Activated CD4-positive, alpha-beta T cell treated with anti-CD3 and anti-CD28 coated beads, Interleukin-2, amount 10 ng/mL, durations not matched to agents 7 days and 5 days (primary cell): Measurements from ENCODE around the gene IGFN1. TPM values are rescaled to one million over a fixed set of nuclear protein-coding genes. Genes with fewer than 3 reads are reported as not detected.
"Not testable (repeated sequence)": the region's sequence is repeated elsewhere in the genome, so short reads cannot be mapped to it uniquely, and the experiment has no call there.

Experiments
- CTCF ChIA-PET: fragments of 350-600 bp; sonication (Branson Sonifier 250); formaldehyde crosslinking; loops from one replicate; lab custom pipeline; 2021; ENCODE audit warnings: antibody characterized with exemption; lab: Charles Lee
- POLR2A ChIA-PET: fragments of 350-600 bp; sonication (Branson Sonifier 250); formaldehyde crosslinking; loops from one replicate; lab custom pipeline; 2021; ENCODE audit warnings: antibody characterized with exemption; lab: Charles Lee
- DNase-seq: peaks from one replicate; pipeline ENCODE4 v3.0.0-alpha.2; 2020
- H3K27ac Mint-ChIP-seq: one replicate; pipeline ENCODE4 v1.8.0; 2021; ENCODE audit warnings: mild to moderate bottlenecking, moderate library complexity, mixed read lengths
- H3K27me3 Mint-ChIP-seq: one replicate; pipeline ENCODE4 v1.8.0; 2021; ENCODE audit warnings: mixed read lengths
- H3K36me3 Mint-ChIP-seq: one replicate; pipeline ENCODE4 v1.8.0; 2021; ENCODE audit warnings: low read depth, mixed read lengths
- H3K4me1 Mint-ChIP-seq: one replicate; pipeline ENCODE4 v1.8.0; 2021; ENCODE audit warnings: mixed read lengths
- H3K4me3 Mint-ChIP-seq: one replicate; pipeline ENCODE4 v1.8.0; 2021; ENCODE audit warnings: mild to moderate bottlenecking, moderate library complexity, mixed read lengths
- H3K9me3 Mint-ChIP-seq: one replicate; pipeline ENCODE4 v1.8.0; 2021; ENCODE audit warnings: mixed read lengths
- total RNA-seq, 2 experiments: library from RNA; stranded (reverse); gene quantifications; one replicate each; pipeline ENCODE4 v1.2.3, GENCODE V29; 2021

Gene IGFN1
- total RNA-seq, 2 experiments from 2014 or later = not detected

GRCh38 chr1:201149400-201149799, 41.2 kb upstream of the IGFN1 start:
- DNase-seq = peak; percentile 22
- Mint-ChIP-seq H3K27me3 (no peaks in the 10 kb centered on the region), H3K9me3 (no peaks in the 10 kb centered on the region), H3K4me3 (no peak overlapping the region), H3K4me1 (peaks cover 10% of the 10 kb centered on the region), H3K27ac (no peak overlapping the region), H3K36me3 (peaks cover 4% of the 10 kb centered on the region)
- ChIA-PET POLR2A (no interaction called here), CTCF (no interaction called here)

- Mint-ChIP-seq H3K9me3 (no peaks in the 10 kb centered on the region), H3K36me3 (peaks cover 2% of the 10 kb centered on the region)
These were observed 36.9 kb upstream of the IGFN1 start for GRCh38 chr1:201153474-201154388.

GRCh38 chr1:201154389-201155165, 36.0 kb upstream of the IGFN1 start, which contains the start of gene TMEM9:
TSS of gene TMEM9 (minus strand) at chr1:201154474. CDS start at chr1:201153923, 551 bp downstream.
- no peaks in the 10 kb centered on the region for H3K9me3 Mint-ChIP-seq
- peak within 1 kb of the TSS; percentile 84 for H3K4me3 Mint-ChIP-seq
- H3K4me1 Mint-ChIP-seq = peaks cover 15% of the 10 kb centered on the region
- DNase-seq = peak; percentile 98
- peaks cover 14% of the 10 kb centered on the region for H3K27me3 Mint-ChIP-seq
- POLR2A ChIA-PET = interaction anchor here (0.8 kb wide), 1 partner anchor 12 kb away, joined by 3 read pairs; no protein-coding TSS in a partner anchor
- H3K36me3 Mint-ChIP-seq = peaks cover under 1% of the 10 kb centered on the region
- H3K27ac Mint-ChIP-seq = peak within 1 kb of the TSS; percentile 87
- CTCF ChIA-PET = interaction anchor here (0.8 to 1.9 kb wide), 6 partner anchors 12 to 128 kb away, joined by 3 to 7 read pairs (median 4); no protein-coding TSS in a partner anchor

More at GRCh38 chr1:201153474-201154388, 36.9 kb upstream of the IGFN1 start:
- ChIA-PET CTCF (interaction anchor here (0.8 to 1.9 kb wide), 7 partner anchors 11 to 235 kb away, joined by 3 to 7 read pairs (median 3); no protein-coding TSS in a partner anchor), POLR2A (interaction anchor here (0.8 kb wide), 1 partner anchor 12 kb away, joined by 3 read pairs; no protein-coding TSS in a partner anchor)
- Mint-ChIP-seq H3K4me1 (peaks cover 15% of the 10 kb centered on the region), H3K27ac (peak overlapping the region; percentile 87), H3K4me3 (peak overlapping the region; percentile 84), H3K27me3 (peaks cover 14% of the 10 kb centered on the region)
- DNase-seq = no peak

DNA sequence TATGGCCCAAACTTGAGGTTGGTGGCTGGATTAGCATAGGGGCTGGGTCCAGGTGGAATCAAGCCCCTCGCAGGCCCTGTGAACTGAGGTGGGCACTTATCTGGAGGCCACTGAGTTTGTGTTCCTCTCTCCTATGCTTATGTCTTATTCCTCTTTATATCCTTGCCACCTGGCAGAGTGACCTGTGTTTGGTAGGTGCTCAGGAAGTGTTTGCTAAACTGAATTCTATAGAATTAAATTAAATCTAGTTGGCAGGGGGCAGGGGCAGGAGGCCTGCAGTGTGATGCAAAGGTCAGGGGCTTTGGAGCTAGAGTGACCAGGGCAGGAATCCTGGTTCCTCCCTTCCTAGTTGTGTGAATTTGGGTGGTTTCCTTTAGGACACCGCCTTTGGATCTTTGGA, 35.3 kb upstream of the IGFN1 start:
- peaks cover 16% of the 10 kb centered on the region for H3K27me3 Mint-ChIP-seq
- H3K4me1 Mint-ChIP-seq = peaks cover 15% of the 10 kb centered on the region
- H3K36me3 Mint-ChIP-seq = no peaks in the 10 kb centered on the region
- no peaks in the 10 kb centered on the region for H3K9me3 Mint-ChIP-seq
- H3K27ac Mint-ChIP-seq = no peak overlapping the region
- no peak overlapping the region for H3K4me3 Mint-ChIP-seq
- ChIA-PET POLR2A (no interaction called here), CTCF (no interaction called here)
- no peak for DNase-seq

- ChIA-PET CTCF (interaction anchor here (0.8 kb wide), 1 partner anchor 102 kb away, joined by 3 read pairs; no protein-coding TSS in a partner anchor), POLR2A (no interaction called here)
- Mint-ChIP-seq H3K4me1 (peaks cover 15% of the 10 kb centered on the region), H3K4me3 (no peak overlapping the region), H3K27ac (no peak overlapping the region), H3K27me3 (peaks cover 16% of the 10 kb centered on the region), H3K36me3 (no peaks in the 10 kb centered on the region), H3K9me3 (no peaks in the 10 kb centered on the region)
- no peak for DNase-seq
These were observed 34.3 kb upstream of the IGFN1 start for GRCh38 chr1:201156346-201156745.

GRCh38 chr1:201156819-201157218, 33.8 kb upstream of the IGFN1 start:
- no peak overlapping the region for H3K27ac Mint-ChIP-seq

GRCh38 chr1:201157949-201158348, 32.7 kb upstream of the IGFN1 start:
- Mint-ChIP-seq H3K27me3 (peaks cover 21% of the 10 kb centered on the region), H3K4me3 (no peak overlapping the region), H3K4me1 (peaks cover 13% of the 10 kb centered on the region), H3K9me3 (no peaks in the 10 kb centered on the region), H3K27ac (no peak overlapping the region), H3K36me3 (no peaks in the 10 kb centered on the region)
- POLR2A ChIA-PET = no interaction called here
- no peak for DNase-seq
- CTCF ChIA-PET = no interaction called here

More at GRCh38 chr1:201156819-201157218, 33.8 kb upstream of the IGFN1 start:
- DNase-seq = no peak
- Mint-ChIP-seq H3K27me3 (peaks cover 16% of the 10 kb centered on the region), H3K9me3 (no peaks in the 10 kb centered on the region), H3K4me3 (no peak overlapping the region), H3K4me1 (peaks cover 15% of the 10 kb centered on the region), H3K36me3 (no peaks in the 10 kb centered on the region)
- ChIA-PET POLR2A (no interaction called here), CTCF (interaction anchor here (0.8 kb wide), 1 partner anchor 103 kb away, joined by 3 read pairs; no protein-coding TSS in a partner anchor)

DNA sequence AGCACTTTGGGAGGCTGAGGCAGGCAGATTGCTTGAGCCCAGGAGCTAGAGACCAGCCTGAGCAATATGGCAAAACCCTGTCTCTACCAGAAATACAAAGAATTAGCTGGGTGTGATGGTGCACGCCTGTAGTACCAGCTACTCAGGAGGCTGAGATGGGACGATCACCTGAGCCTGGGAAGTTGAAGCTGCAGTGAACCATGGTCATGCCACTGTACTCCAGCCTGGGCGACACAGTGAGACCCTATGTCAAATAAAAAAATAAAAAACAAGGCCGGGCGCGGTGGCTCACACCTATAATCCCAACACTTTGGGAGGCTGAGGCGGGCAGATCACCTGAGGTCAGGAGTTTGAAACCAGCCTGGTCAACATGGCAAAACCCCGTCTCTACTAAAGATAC, 27.6 kb upstream of the IGFN1 start:
- H3K9me3 Mint-ChIP-seq, POLR2A ChIA-PET, H3K4me3 Mint-ChIP-seq, H3K36me3 Mint-ChIP-seq, H3K4me1 Mint-ChIP-seq, DNase-seq, H3K27ac Mint-ChIP-seq: not testable (repeated sequence)
- H3K27me3 Mint-ChIP-seq = peaks cover 21% of the 10 kb centered on the region
- CTCF ChIA-PET = interaction anchor here (0.7 kb wide), 1 partner anchor 43 kb away, joined by 3 read pairs; no protein-coding TSS in a partner anchor

- H3K27me3 Mint-ChIP-seq = peaks cover 20% of the 10 kb centered on the region
- H3K27ac Mint-ChIP-seq = no peak overlapping the region
- no peaks in the 10 kb centered on the region for H3K36me3 Mint-ChIP-seq
- no peaks in the 10 kb centered on the region for H3K9me3 Mint-ChIP-seq
- no peaks in the 10 kb centered on the region for H3K4me1 Mint-ChIP-seq
- CTCF ChIA-PET = no interaction called here
- DNase-seq = no peak
- no peak overlapping the region for H3K4me3 Mint-ChIP-seq
- POLR2A ChIA-PET = no interaction called here
These were observed 26.9 kb upstream of the IGFN1 start for GRCh38 chr1:201163707-201164106.

GRCh38 chr1:201164645-201165044, 26.0 kb upstream of the IGFN1 start:
- Mint-ChIP-seq H3K27me3 (peaks cover 27% of the 10 kb centered on the region), H3K4me1 (no peaks in the 10 kb centered on the region), H3K4me3 (no peak overlapping the region), H3K9me3 (no peaks in the 10 kb centered on the region), H3K36me3 (no peaks in the 10 kb centered on the region), H3K27ac (no peak overlapping the region)
- CTCF ChIA-PET = no interaction called here
- POLR2A ChIA-PET = no interaction called here
- DNase-seq = no peak

DNA sequence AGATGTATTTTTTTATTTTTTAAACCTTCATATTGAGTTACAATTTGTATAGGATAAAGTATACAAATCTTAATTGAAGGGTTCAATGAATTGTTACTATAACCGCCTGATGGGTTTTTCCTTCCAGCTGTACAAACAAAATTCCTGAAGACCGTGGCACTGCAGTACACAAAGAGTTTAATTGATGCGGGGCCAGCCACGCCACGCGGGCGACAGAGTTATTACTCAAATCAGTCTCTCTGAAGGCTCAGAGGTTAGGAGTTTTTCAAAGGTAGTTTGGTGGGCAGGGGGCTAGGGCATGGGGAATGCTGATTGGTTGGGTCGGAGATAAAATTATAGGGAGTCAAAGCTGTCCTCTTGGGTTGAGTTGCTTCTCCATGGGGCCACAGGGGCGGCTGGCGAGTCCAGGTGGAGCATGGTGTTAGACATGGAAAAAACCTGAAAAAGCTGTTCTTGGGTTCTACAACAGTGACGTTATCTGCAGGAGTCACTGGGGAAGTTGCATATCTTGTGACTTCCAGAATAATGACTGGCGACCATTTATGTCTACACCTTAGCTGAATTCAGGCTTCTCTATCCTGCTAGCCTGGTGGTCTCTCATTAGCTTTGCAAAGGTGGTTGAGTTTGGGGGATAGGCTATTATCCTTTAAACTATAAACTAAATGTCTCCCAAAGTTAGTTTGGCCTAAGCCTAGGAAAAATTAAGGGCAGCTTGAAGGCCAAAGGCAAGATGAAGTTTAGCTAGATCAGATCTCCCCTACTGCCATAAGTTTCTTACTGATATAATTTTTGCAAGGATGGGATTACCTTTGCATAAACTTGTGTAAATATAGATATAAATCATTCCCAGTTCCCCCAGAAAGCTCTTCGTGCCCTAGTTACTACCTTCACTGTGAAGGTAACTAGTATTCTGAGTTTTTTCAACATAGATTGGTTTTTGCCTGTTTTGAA, 23.3 kb upstream of the IGFN1 start:
- DNase-seq = no peak
- ChIA-PET CTCF (interaction anchor here (1.2 to 1.4 kb wide), 2 partner anchors 8 to 13 kb away, joined by 4 to 6 read pairs; partner anchors contain the start of gene TMEM9), POLR2A (no interaction called here)
- H3K4me1 Mint-ChIP-seq = peaks cover 14% of the 10 kb centered on the region
- H3K36me3 Mint-ChIP-seq = no peaks in the 10 kb centered on the region
- H3K27ac Mint-ChIP-seq = no peak overlapping the region
- peaks cover 38% of the 10 kb centered on the region for H3K27me3 Mint-ChIP-seq
- H3K9me3 Mint-ChIP-seq = no peaks in the 10 kb centered on the region
- no peak overlapping the region for H3K4me3 Mint-ChIP-seq
